ENCODE measurements around the gene SH3BP2.

The SH3BP2 gene

GRCh38 chr4:2831611-2832308 lies 38.9 kb downstream of the SH3BP2 start:
- FAIRE-seq (no peak), DNase-seq (ENCODE audit: insufficient read length, low spot score) (peak; percentile 11)
- TF ChIP-seq TAF1 (IDR thresholded peaks at IDR 0.05; ENCODE audit: low read depth, low read length) (no peak), PAX5 (IDR thresholded peaks at IDR 0.05; ENCODE audit: insufficient read depth, low read length, severe bottlenecking) (no peak), POLR2A (IDR thresholded peaks at IDR 0.05; ENCODE audit: low read depth, low read length) (no peak), POLR2AphosphoS5 (IDR thresholded peaks at IDR 0.05; ENCODE audit: low read depth, low read length) (no peak), SPI1 (IDR thresholded peaks at IDR 0.05; ENCODE audit: low read depth, low read length) (no peak), POU2F2 (IDR thresholded peaks at IDR 0.05; ENCODE audit: low read depth, low read length) (no peak)

GRCh38 chr4:2832309-2832980 lies 39.6 kb downstream of the SH3BP2 start:
- peak; percentile 83 for DNase-seq (ENCODE audit: insufficient read length, low spot score)
- TF ChIP-seq PAX5 (IDR thresholded peaks at IDR 0.05; ENCODE audit: insufficient read depth, low read length, severe bottlenecking) (peak; percentile 98), POLR2A (IDR thresholded peaks at IDR 0.05; ENCODE audit: low read depth, low read length) (0 out of 2 replicates have a peak, but pooled peaks have one; percentile 34), POU2F2 (IDR thresholded peaks at IDR 0.05; ENCODE audit: low read depth, low read length) (0 out of 2 replicates have a peak, but pooled peaks have one; percentile 5), SPI1 (IDR thresholded peaks at IDR 0.05; ENCODE audit: low read depth, low read length) (no peak), POLR2AphosphoS5 (IDR thresholded peaks at IDR 0.05; ENCODE audit: low read depth, low read length) (peak; percentile 62)
- peak; percentile 99 for FAIRE-seq

GRCh38 chr4:2832981-2833670 lies 40.2 kb downstream of the SH3BP2 start:
- DNase-seq (ENCODE audit: insufficient read length, low spot score) (peak; percentile 31), FAIRE-seq (no peak)
- TF ChIP-seq SPI1 (IDR thresholded peaks at IDR 0.05; ENCODE audit: low read depth, low read length) (peak; percentile 30; the same call in 1 of the 2 replicates), TAF1 (IDR thresholded peaks at IDR 0.05; ENCODE audit: low read depth, low read length) (no peak)

- peak; percentile 62 for FAIRE-seq
- DNase-seq (ENCODE audit: insufficient read length, low spot score) = peak; percentile 13
Measured at GRCh38 chr4:2833671-2834000, 40.8 kb downstream of the SH3BP2 start.

GRCh38 chr4:2834001-2834921 lies 41.4 kb downstream of the SH3BP2 start:
- FAIRE-seq (no peak), DNase-seq (ENCODE audit: insufficient read length, low spot score) (peak; percentile 15)
- TF ChIP-seq TAF1 (IDR thresholded peaks at IDR 0.05; ENCODE audit: low read depth, low read length) = no peak
- TF ChIP-seq PAX5 (IDR thresholded peaks at IDR 0.05; ENCODE audit: insufficient read depth, low read length, severe bottlenecking) = no peak
- TF ChIP-seq SPI1 (IDR thresholded peaks at IDR 0.05; ENCODE audit: low read depth, low read length) = no peak
- TF ChIP-seq POU2F2 (IDR thresholded peaks at IDR 0.05; ENCODE audit: low read depth, low read length) = no peak
- TF ChIP-seq POLR2AphosphoS5 (IDR thresholded peaks at IDR 0.05; ENCODE audit: low read depth, low read length) = no peak
- TF ChIP-seq POLR2A (IDR thresholded peaks at IDR 0.05; ENCODE audit: low read depth, low read length) = no peak

More at GRCh38 chr4:2833671-2834000, 40.8 kb downstream of the SH3BP2 start:
- TF ChIP-seq POLR2A (IDR thresholded peaks at IDR 0.05; ENCODE audit: low read depth, low read length) (no peak), SPI1 (IDR thresholded peaks at IDR 0.05; ENCODE audit: low read depth, low read length) (no peak), POLR2AphosphoS5 (IDR thresholded peaks at IDR 0.05; ENCODE audit: low read depth, low read length) (no peak), TAF1 (IDR thresholded peaks at IDR 0.05; ENCODE audit: low read depth, low read length) (no peak), POU2F2 (IDR thresholded peaks at IDR 0.05; ENCODE audit: low read depth, low read length) (no peak), PAX5 (IDR thresholded peaks at IDR 0.05; ENCODE audit: insufficient read depth, low read length, severe bottlenecking) (no peak)

GRCh38 chr4:2835978-2836377 lies 43.1 kb downstream of the SH3BP2 start:
- TF ChIP-seq TAF1 (IDR thresholded peaks at IDR 0.05; ENCODE audit: low read depth, low read length) (no peak), POLR2AphosphoS5 (IDR thresholded peaks at IDR 0.05; ENCODE audit: low read depth, low read length) (no peak), SPI1 (IDR thresholded peaks at IDR 0.05; ENCODE audit: low read depth, low read length) (no peak), POU2F2 (IDR thresholded peaks at IDR 0.05; ENCODE audit: low read depth, low read length) (no peak), POLR2A (IDR thresholded peaks at IDR 0.05; ENCODE audit: low read depth, low read length) (no peak), PAX5 (IDR thresholded peaks at IDR 0.05; ENCODE audit: insufficient read depth, low read length, severe bottlenecking) (no peak)
- FAIRE-seq = no peak
- DNase-seq (ENCODE audit: insufficient read length, low spot score) = no peak

GRCh38 chr4:2836391-2836859 lies 43.5 kb downstream of the SH3BP2 start:
- FAIRE-seq = no peak
- TF ChIP-seq TAF1 (IDR thresholded peaks at IDR 0.05; ENCODE audit: low read depth, low read length) = no peak
- no peak for TF ChIP-seq POLR2A (IDR thresholded peaks at IDR 0.05; ENCODE audit: low read depth, low read length)
- no peak for TF ChIP-seq POU2F2 (IDR thresholded peaks at IDR 0.05; ENCODE audit: low read depth, low read length)
- TF ChIP-seq SPI1 (IDR thresholded peaks at IDR 0.05; ENCODE audit: low read depth, low read length) = no peak
- TF ChIP-seq PAX5 (IDR thresholded peaks at IDR 0.05; ENCODE audit: insufficient read depth, low read length, severe bottlenecking) = no peak
- TF ChIP-seq POLR2AphosphoS5 (IDR thresholded peaks at IDR 0.05; ENCODE audit: low read depth, low read length) = no peak
- DNase-seq (ENCODE audit: insufficient read length, low spot score) = no peak

- DNase-seq (ENCODE audit: insufficient read length, low spot score) = no peak
- peak; percentile 26 for FAIRE-seq
- TF ChIP-seq PAX5 (IDR thresholded peaks at IDR 0.05; ENCODE audit: insufficient read depth, low read length, severe bottlenecking) = no peak
- no peak; the same call in 1 of the 2 replicates for TF ChIP-seq POLR2A (IDR thresholded peaks at IDR 0.05; ENCODE audit: low read depth, low read length)
- TF ChIP-seq POU2F2 (IDR thresholded peaks at IDR 0.05; ENCODE audit: low read depth, low read length) = 0 out of 2 replicates have a peak, but pooled peaks have one; percentile 23
Measured at GRCh38 chr4:2837110-2837903, 44.4 kb downstream of the SH3BP2 start.
